Esophagus squamous epithelium (tissue), 4 donors: ENCODE data around the gene AP2A2.

Source experiments
- CTCF ChIP-seq, 6 experiments: fragments of 450-650 bp in 4 of 6; fragments of 200-600 bp in 2 of 6; sonication (generic) in 2 of 6; IDR thresholded peaks; one replicate each; pipeline ENCODE4 v1.5.1; 2016 to 2019; ENCODE audit warnings: antibody characterized with exemption in 6 of 6, mild to moderate bottlenecking in 4 of 6, moderate library complexity in 4 of 6
- POLR2A ChIP-seq, 4 donors: fragments of 450-650 bp; IDR thresholded peaks; one replicate each; pipeline ENCODE4 v1.6.1; 2017; ENCODE audit warnings: antibody characterized with exemption in 4 of 4, mild to moderate bottlenecking in 4 of 4, moderate library complexity in 3 of 4

- TF ChIP-seq CTCF (IDR thresholded peaks at IDR 0.05), result no peak
- no peak for TF ChIP-seq POLR2A (IDR thresholded peaks at IDR 0.05)
These were observed 24.1 kb upstream of the AP2A2 start for GRCh38 chr11:901452-902061.
